ENCODE data around the gene GFRA4. TPM values are rescaled to one million over a fixed set of nuclear protein-coding genes. Genes with fewer than 3 reads are reported as not detected.

Gene GFRA4
- total and polyA plus RNA-seq, 2 donors (not counting 3 experiments of a cell fraction or from before 2014, with no cell fraction given) = not detected

- Histone ChIP-seq H3K4me3 (replicated peaks in 1 of 3; ENCODE audit: insufficient read depth in 1 of 3, low read depth in 1 of 3, low read length in 3 of 3) (no peak overlapping the region), H3K9me3 (replicated peaks; ENCODE audit: control insufficient read depth, insufficient read depth, low read length) (no peaks in the 10 kb centered on the region), H4K20me1 (replicated peaks; ENCODE audit: control insufficient read depth, extremely low read depth, insufficient read depth, low read length) (no peaks in the 10 kb centered on the region), H3K9ac (replicated peaks; ENCODE audit: extremely low read depth, insufficient read depth, low read length) (no peak overlapping the region), H2AFZ (ENCODE audit: low read depth, low read length) (no peak overlapping the region), H3K36me3 (ENCODE audit: control insufficient read depth in 2 of 2, extremely low read depth in 1 of 2, insufficient read depth in 2 of 2, low read length in 2 of 2) (no peaks in the 10 kb centered on the region), H3K4me1 (ENCODE audit: control insufficient read depth, extremely low read depth, insufficient read depth, low read length) (no peaks in the 10 kb centered on the region), H3K27me3 (ENCODE audit: control insufficient read depth in 2 of 2, insufficient read depth in 2 of 2, low read length in 2 of 2) (peaks cover 10 to 13% of the 10 kb centered on the region in 2 experiments), H3K27ac (ENCODE audit: insufficient read depth, low read depth, low read length) (no peak overlapping the region), H3K79me2 (ENCODE audit: control insufficient read depth, insufficient read depth, low read length) (no peaks in the 10 kb centered on the region), H3K4me2 (ENCODE audit: insufficient read depth, low read length) (no peak overlapping the region), H3K9me1 (replicated peaks; ENCODE audit: control insufficient read depth, extremely low read depth, insufficient read depth, low read length) (no peaks in the 10 kb centered on the region)
- ChIA-PET POLR2A (no interaction called here), CTCF (interaction anchor here (1.6 to 12.6 kb wide), 3 partner anchors 10 to 19 kb away, joined by 3 to 112 read pairs (median 23); no protein-coding TSS in a partner anchor)
- no peak for TF ChIP-seq POLR2AphosphoS5 (IDR thresholded peaks at IDR 0.05; ENCODE audit: insufficient read depth, low read depth, low read length)
- TF ChIP-seq FOS (IDR thresholded peaks at IDR 0.05; ENCODE audit: borderline replicate concordance, insufficient read depth, low read length) = no peak
- no peak for TF ChIP-seq MAX (IDR thresholded peaks at IDR 0.05; ENCODE audit: insufficient read depth, insufficient read length)
- TF ChIP-seq POLR2A (IDR thresholded peaks at IDR 0.05; ENCODE audit: low read depth, low read length) = no peak
- no peak for TF ChIP-seq CTCF (IDR thresholded peaks at IDR 0.05; ENCODE audit: extremely low read depth in 1 of 2, insufficient read depth in 1 of 2, low read depth in 1 of 2, low read length in 2 of 2)
- no peak for TF ChIP-seq GATA2 (IDR thresholded peaks at IDR 0.05; ENCODE audit: insufficient read depth, insufficient read length, low read depth, low read length)
- dilution Hi-C loops (cut with MboI; ENCODE audit: extremely low pct_ligation_motif_present, low sequenced_read_pairs) = no loop called here
- DNase-seq (ENCODE audit: low read depth, low spot score) = no peak
- no TSS peak for BruUV-seq (replicated peaks)
- intact Hi-C loops (cut with micrococcal nuclease) = no loop called here
- no peak for FAIRE-seq
Measured at GRCh38 chr20:3690413-3690812, 27.2 kb upstream of the GFRA4 start.

Measured in endothelial cell of umbilical vein (primary cell).